ENCODE data around the gene IL1A. TPM values are rescaled to one million over a fixed set of nuclear protein-coding genes. Genes with fewer than 3 reads are reported as not detected.

IL1A gene
- total and polyA plus RNA-seq, 9 of the 15 experiments (the other 6 are each of a cell fraction or from before 2014, with no cell fraction given) = 0.03 to 0.27 (median 0.14) TPM; not detected in 2

DNA sequence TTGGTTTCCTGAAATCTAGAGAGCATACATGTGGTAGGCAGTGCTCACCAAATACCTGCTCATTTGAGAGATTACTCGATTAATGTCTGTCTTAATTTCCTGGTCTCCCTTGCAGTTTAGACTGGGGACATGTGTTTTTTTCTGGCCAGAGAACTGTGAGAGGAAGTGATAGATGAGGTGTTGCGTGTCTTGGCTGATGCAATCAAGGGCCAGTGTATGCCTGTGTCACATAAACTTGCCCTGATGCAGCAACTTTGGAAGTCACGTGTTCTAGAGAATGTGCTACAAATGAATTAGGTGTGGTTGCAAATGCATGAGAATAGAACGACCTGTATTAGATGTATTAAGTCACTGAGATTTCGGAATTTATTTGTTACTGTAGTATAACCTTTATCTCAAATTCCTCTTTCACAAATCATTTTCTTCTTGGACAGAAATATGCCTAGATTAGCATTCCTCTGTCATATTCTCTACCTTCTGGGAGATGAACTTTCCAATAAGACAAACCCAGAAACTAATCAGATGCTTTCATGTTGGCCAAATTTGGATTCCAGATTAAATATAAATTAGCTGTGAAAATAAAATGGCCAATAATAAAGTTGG, 9.9 kb upstream of the IL1A start (continued):
- TF ChIP-seq THAP12 (CRISPR knock-in tag; IDR thresholded peaks at IDR 0.05) (no peak), SUPT5H (IDR thresholded peaks at IDR 0.05) (no peak), CC2D1A (IDR thresholded peaks at IDR 0.05) (peak; percentile 42; the same call in 1 of the 2 replicates), POU5F1 (IDR thresholded peaks at IDR 0.05; ENCODE audit: borderline replicate concordance, low read depth, low read length, partially characterized antibody) (no peak), NCOA6 (IDR thresholded peaks at IDR 0.05) (no peak), ZNF77 (CRISPR knock-in tag; IDR thresholded peaks at IDR 0.05) (no peak), RREB1 (CRISPR knock-in tag; IDR thresholded peaks at IDR 0.05) (0 out of 2 replicates have a peak, but pooled peaks have one; percentile 15), HCFC1 (IDR thresholded peaks at IDR 0.05; ENCODE audit: low read depth, low read length) (no peak), ZEB2 (IDR thresholded peaks at IDR 0.05) (peak; percentile 81), ZNF764 (CRISPR knock-in tag; IDR thresholded peaks at IDR 0.05; ENCODE audit: low read depth) (no peak), BHLHE40 (IDR thresholded peaks at IDR 0.05; ENCODE audit: low read length) (peak; percentile 93), SIN3A (IDR thresholded peaks at IDR 0.05; ENCODE audit: borderline replicate concordance in 2 of 2, control insufficient read depth in 1 of 2, low read depth in 2 of 2, low read length in 2 of 2) (no peak), TCF7L2 (IDR thresholded peaks at IDR 0.05; ENCODE audit: low read depth, low read length) (no peak), ZKSCAN1 (IDR thresholded peaks at IDR 0.05; ENCODE audit: low read depth, low read length) (no peak), TEAD1 (CRISPR knock-in tag; IDR thresholded peaks at IDR 0.05) (peak; percentile 58 to 84; a peak in 3 of 4 replicates)
- TF ChIP-seq, protein P1, sequence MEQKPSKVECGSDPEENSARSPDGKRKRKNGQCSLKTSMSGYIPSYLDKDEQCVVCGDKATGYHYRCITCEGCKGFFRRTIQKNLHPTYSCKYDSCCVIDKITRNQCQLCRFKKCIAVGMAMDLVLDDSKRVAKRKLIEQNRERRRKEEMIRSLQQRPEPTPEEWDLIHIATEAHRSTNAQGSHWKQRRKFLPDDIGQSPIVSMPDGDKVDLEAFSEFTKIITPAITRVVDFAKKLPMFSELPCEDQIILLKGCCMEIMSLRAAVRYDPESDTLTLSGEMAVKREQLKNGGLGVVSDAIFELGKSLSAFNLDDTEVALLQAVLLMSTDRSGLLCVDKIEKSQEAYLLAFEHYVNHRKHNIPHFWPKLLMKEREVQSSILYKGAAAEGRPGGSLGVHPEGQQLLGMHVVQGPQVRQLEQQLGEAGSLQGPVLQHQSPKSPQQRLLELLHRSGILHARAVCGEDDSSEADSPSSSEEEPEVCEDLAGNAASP (IDR thresholded peaks at IDR 0.05) = no peak
- TF ChIP-seq, protein P2, sequence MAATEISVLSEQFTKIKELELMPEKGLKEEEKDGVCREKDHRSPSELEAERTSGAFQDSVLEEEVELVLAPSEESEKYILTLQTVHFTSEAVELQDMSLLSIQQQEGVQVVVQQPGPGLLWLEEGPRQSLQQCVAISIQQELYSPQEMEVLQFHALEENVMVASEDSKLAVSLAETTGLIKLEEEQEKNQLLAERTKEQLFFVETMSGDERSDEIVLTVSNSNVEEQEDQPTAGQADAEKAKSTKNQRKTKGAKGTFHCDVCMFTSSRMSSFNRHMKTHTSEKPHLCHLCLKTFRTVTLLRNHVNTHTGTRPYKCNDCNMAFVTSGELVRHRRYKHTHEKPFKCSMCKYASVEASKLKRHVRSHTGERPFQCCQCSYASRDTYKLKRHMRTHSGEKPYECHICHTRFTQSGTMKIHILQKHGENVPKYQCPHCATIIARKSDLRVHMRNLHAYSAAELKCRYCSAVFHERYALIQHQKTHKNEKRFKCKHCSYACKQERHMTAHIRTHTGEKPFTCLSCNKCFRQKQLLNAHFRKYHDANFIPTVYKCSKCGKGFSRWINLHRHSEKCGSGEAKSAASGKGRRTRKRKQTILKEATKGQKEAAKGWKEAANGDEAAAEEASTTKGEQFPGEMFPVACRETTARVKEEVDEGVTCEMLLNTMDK (IDR thresholded peaks at IDR 0.05; ENCODE audit: borderline replicate concordance, insufficient read depth, low read depth, low read length, poor library complexity, severe bottlenecking) = no peak

All from K562 (cell line).